Measurements from ENCODE around the gene GPC6.

Gene GPC6

GRCh38 chr13:93670866-93671265 is 444.3 kb downstream of the GPC6 start:
- no peak for TF ChIP-seq CTCF (IDR thresholded peaks at IDR 0.05; ENCODE audit: extremely low read depth, insufficient read depth, missing control alignments)
- in situ Hi-C loops (cut with MboI; ENCODE audit: low pct_unique_long_range_greater_than_20kb, low sequenced_read_pairs, unreplicated experiment) = no loop called here
- no peak for DNase-seq (ENCODE audit: low spot score)

DNA sequence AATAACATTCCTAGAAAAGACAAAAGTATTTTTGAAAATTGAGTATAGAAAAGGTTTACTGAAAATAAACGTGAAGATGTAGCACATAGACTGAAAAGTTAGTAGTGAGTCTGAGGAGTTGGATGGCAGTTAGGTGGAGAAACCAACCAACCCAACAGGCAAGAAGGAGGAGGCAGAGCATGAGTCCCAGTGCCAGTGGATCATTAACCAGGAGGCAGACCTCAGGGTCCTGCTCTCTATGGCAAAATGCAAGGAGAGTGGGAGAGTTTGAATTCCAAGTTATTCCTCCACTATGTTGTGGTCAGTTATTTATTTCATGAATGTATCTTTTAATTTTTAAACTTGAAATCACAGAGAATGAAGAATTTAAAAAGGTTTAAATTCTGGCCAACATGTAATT is 446.4 kb downstream of the GPC6 start:
- no peak for TF ChIP-seq CTCF (IDR thresholded peaks at IDR 0.05; ENCODE audit: extremely low read depth, insufficient read depth, missing control alignments)
- no peak for DNase-seq (ENCODE audit: low spot score)
- in situ Hi-C loops (cut with MboI; ENCODE audit: low pct_unique_long_range_greater_than_20kb, low sequenced_read_pairs, unreplicated experiment) = no loop called here

- in situ Hi-C loops (cut with MboI; ENCODE audit: low pct_unique_long_range_greater_than_20kb, low sequenced_read_pairs, unreplicated experiment) = no loop called here
- DNase-seq (ENCODE audit: low spot score) = no peak
- no peak for TF ChIP-seq CTCF (IDR thresholded peaks at IDR 0.05; ENCODE audit: extremely low read depth, insufficient read depth, missing control alignments)
These were observed 447.3 kb downstream of the GPC6 start for GRCh38 chr13:93673885-93674284.

- in situ Hi-C loops (cut with MboI; ENCODE audit: low pct_unique_long_range_greater_than_20kb, low sequenced_read_pairs, unreplicated experiment) = no loop called here
- TF ChIP-seq CTCF (IDR thresholded peaks at IDR 0.05; ENCODE audit: extremely low read depth, insufficient read depth, missing control alignments) = no peak
- DNase-seq (ENCODE audit: low spot score) = no peak
These were observed 447.7 kb downstream of the GPC6 start for GRCh38 chr13:93674337-93674755.

DNA sequence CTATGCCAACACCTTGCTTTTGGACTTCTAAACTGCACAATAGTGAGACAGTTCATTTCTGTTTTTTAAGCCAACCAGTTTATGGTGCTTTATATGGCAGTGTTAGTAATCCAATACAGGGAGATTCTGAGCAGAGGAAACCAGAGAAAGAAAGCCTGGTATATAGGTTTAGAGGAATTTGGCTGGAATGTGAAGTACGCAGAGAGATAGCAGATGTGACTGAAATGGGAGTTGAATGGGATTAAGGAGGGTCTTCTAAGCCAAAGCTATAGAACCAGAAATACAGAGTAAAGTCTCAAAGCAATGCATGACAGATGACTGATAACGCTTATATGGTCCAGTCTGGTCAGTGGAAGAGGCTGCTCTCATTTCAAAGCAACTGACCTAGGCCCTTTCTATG is 453.7 kb downstream of the GPC6 start:
- in situ Hi-C loops (cut with MboI; ENCODE audit: low pct_unique_long_range_greater_than_20kb, low sequenced_read_pairs, unreplicated experiment) = no loop called here
- TF ChIP-seq CTCF (IDR thresholded peaks at IDR 0.05; ENCODE audit: extremely low read depth, insufficient read depth, missing control alignments) = no peak
- DNase-seq (ENCODE audit: low spot score) = no peak

GRCh38 chr13:93685900-93686299 is 459.3 kb downstream of the GPC6 start:
- TF ChIP-seq CTCF (IDR thresholded peaks at IDR 0.05; ENCODE audit: extremely low read depth, insufficient read depth, missing control alignments) = no peak
- in situ Hi-C loops (cut with MboI; ENCODE audit: low pct_unique_long_range_greater_than_20kb, low sequenced_read_pairs, unreplicated experiment) = no loop called here
- DNase-seq (ENCODE audit: low spot score) = no peak

DNA sequence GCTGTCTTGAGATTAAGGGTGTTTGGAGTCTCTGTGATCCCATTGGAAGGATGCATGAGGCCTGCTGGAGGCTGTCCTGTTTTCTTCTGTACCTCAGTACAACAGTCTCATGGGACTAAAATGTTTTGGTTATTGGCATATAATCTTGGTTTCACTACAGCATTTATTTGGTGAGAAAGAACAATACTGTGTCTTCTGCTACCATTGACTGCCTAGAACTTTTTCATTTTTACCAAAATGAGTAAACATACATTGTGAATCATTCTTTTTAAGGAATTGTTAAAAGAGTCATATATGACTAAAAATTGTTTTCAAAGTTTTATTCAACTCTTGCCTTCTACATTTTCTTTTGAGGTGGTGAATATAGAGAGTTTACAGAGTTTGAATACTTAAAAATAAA is 459.8 kb downstream of the GPC6 start:
- in situ Hi-C loops (cut with MboI; ENCODE audit: low pct_unique_long_range_greater_than_20kb, low sequenced_read_pairs, unreplicated experiment) = no loop called here
- TF ChIP-seq CTCF (IDR thresholded peaks at IDR 0.05; ENCODE audit: extremely low read depth, insufficient read depth, missing control alignments) = no peak
- no peak for DNase-seq (ENCODE audit: low spot score)
